GM19023 (cell line): ENCODE measurements around the gene IQSEC2.

Experiments
- ATAC-seq: cut with Tn5 transposase; IDR thresholded peaks from one replicate; pipeline ENCODE4 v1.9.1; 2021; ENCODE audit warnings: mild to moderate bottlenecking, moderate library complexity; ENCODE audit not compliant: unreplicated experiment

The IQSEC2 gene

DNA sequence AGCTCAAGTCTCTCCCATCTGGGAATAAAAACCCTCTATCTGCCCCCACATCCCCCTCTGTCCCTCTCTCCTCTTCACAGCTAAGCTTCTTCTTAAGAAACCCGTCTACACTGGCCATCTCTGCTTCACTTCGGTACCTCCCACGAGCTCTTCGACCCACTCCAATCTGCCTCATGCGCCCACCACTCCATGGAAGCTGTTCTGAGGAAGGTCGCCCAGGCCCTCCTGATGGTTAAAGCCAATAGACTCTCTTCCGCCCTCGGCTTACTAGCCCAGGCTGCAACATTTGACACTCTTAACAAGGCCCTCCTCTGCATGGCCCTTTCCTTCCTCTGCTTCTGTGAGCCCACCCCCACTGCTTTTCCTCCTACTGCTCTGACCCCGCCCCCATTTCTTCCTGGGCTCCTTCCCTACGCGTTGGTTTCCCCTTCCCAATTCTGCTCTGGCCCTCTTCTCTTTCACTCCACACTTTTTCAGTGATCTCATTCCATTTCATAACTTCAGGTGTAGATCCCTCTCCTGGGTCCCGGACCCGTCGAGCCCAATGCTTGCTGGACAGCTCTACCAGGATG, 11.8 kb downstream of the IQSEC2 start:
- ATAC-seq, result no peak

DNA sequence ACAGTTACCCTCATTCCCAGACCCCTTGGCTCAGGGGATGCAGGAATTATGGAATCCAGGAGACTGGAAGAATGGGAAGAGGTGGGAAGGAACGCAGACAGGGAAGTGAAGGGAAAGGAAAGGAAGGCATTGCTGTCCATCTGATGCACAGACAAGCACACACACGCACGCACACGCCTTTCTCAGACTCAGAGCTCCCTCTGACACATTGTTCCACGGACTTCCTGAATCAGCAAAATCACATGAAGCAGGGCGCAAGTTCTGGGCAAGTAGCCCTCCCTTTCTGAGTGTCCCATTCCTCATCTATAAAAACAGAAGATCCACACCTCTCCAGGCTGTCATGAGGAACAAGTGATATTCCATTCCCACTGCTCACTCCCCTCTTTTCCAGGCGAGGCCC, 13.2 kb downstream of the IQSEC2 start:
- ATAC-seq, result no peak

DNA sequence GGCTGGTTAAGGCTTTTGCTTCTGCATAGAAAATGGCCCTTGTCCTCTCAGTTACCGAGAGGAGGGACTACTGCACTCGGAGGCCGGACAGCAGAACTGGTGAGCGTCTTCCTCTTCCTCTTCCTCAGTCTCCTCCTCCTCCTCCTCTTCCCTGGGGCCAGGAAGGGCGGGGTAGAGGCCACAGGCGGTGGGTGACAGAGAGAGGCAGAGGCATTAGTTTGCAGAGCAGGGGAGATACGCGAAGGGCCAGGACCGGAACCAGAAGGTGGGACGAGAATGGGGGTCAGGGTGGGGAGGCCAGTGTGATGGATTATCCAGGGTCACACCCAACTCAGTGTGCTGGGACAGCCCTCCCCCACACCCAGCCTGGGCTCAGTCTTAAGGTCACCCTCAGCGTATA, 14.5 kb downstream of the IQSEC2 start:
- no peak for ATAC-seq

DNA sequence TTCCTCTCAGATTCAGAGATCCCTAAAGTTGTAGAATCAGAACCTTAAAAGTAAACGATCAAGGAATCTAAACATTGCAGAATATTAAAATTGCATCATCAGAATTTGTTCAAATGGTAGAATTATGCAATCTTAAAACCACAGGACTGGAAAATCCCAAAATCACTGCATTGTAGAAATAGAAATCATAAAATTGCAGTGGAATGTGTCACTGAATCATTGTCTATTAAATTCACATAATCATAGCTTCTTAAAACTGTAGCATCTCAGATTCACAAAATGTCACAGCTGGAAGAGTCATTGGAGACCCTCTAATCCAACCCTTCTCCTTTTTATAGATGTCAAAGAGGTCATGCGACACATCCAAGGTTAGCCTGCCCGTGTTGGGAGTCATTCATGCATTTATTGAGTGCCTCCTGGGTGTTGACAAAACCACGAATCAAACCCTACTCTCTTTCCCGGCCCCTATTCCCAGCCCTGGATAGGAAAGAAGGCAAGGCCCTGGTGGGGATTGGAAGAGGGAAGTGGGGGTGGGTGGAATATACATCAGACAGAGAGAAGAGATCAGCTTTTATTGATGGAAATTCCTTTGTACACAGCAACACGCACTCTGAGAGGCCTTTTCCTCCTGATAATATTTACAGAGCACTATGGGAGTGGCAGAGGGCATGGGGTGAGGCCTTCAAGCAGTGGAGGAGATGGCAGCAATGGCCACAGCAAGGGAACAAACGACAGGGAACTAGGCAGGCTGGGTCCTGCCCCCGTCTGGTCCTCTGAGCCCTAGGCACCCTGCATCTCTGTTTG, 15.4 kb downstream of the IQSEC2 start:
- ATAC-seq, result no peak

GRCh38 chrX:53263597-53264094, 17.7 kb downstream of the IQSEC2 start:
- ATAC-seq, result no peak

DNA sequence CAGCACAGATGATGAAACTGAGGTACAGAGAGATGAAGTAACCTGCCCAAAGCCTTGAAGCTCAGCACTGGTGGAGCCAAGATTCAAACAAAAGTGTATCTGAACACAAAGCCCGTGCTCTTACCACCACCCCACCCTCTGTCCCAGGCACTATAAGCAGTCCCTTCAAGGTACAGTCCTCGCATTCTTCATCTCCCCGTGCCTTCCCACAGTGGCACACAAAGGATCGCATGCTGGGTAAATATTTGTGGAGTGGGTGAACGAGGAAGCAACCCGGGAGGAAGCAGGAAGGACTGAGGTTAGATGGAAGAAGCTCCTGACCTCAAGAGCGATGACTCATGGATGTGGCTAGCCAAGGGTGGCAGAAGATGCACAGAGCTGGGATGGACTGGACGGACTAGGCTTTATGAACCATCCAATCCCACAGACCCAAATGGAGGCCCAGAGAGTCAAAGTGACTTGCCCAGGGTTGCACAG, 18.4 kb downstream of the IQSEC2 start:
- no peak for ATAC-seq

GRCh38 chrX:53262189-53262917, 19.0 kb downstream of the IQSEC2 start:
- no peak for ATAC-seq

DNA sequence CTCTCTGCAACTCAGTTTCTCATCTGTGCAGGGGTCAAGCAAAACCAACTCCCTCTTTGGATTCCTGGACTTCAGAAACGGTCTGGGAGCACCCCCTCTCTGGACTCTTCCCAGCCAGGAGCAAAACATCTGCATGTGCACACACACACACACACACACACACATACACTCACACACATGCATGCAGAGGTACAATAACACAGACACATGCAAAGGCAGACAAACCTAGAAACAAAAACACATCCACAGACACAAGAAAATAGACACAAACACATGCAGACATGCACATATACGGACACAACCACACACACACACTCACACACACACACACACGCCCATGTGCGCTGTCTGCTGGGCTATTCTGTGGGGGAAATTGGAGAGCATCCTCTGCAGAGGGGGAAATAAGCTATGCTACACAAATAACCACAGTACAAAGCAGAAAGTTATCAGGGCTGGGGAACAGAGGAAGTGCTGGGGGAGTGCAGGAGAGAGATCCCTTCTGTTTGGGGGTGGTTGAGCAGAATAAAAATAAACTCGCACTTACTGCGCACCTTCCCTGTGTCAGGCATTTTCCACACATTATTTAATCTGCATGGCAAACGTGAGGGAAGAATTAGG, 19.9 kb downstream of the IQSEC2 start:
- ATAC-seq, result no peak

DNA sequence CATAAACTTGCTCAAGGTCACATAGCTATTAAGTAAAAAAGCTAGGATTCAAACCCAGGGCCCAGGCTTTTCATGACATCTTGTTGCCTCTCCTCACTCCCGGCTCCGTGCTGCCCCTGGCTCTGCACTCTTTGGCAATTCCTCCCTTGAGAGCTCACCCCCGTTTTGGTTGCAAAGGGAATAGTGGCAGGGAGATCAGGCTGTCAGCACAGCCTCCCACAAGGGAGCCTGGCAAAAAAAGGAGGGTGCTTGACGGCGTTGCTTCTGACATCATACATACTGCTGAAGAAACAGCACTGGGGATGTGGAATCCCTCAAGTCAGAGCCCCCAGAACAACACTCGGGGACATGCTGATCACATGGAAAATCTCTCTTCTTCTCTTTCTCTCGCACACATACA, 20.5 kb downstream of the IQSEC2 start:
- no peak for ATAC-seq

- no peak for ATAC-seq
Measured at GRCh38 chrX:53257670-53258423, 23.5 kb downstream of the IQSEC2 start.

DNA sequence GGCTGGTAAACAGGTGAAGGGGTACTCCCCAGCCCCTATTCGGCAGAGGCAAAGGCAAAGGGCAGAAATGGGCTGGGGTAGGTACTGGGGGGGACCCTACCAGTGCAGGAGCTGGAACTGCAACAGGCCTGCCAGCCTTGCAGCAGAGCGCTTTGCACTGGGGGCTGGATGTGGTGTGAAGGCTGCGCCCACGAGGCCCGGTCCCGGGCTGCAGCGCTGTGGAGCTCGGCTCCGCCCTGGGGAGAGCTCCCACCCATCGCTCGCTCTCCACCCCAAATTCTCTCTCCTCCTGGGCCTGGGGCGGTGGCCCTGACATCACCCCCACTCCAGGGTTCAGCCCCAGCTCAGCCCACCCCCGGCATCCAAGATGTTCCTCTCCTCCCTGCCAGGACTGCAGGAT, 24.2 kb downstream of the IQSEC2 start:
- no peak for ATAC-seq

DNA sequence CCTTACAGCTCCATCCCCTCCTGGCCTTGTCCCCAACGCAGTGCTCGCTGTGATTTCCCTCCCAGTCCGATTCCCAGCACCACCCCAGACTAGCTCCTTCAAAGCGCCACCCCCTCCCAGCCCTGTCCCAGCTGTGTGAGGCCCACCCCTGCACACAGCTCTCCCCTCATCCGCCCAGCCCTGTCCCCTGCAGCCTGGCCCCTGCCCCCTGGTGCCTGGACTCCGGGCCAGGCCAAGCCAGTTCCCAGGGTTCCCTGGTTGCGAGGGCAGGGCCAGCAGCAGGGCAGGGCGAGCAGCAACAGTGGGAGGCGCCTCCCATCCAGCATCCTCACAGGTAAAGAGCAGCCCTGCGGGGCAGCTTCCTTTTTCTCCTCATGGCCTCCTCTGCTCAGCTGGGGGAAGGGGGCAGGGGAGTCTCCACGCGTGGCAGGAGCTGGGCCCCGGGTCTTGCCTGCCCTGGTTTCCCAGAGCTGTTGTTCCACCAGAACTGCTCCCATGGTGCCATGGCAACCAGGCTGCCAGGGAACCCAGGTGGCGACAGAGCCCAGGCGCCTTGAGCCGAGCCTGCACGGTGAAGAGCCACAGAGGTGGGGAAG, 24.8 kb downstream of the IQSEC2 start:
- ATAC-seq, result no peak

GRCh38 chrX:53255738-53256191, 25.6 kb downstream of the IQSEC2 start:
- no peak for ATAC-seq

GRCh38 chrX:53254570-53255461, 26.6 kb downstream of the IQSEC2 start:
- no peak for ATAC-seq

- ATAC-seq, result no peak
Measured at GRCh38 chrX:53253293-53254020, 27.9 kb downstream of the IQSEC2 start.

GRCh38 chrX:53251307-53251706, 30.1 kb downstream of the IQSEC2 start:
- no peak for ATAC-seq

DNA sequence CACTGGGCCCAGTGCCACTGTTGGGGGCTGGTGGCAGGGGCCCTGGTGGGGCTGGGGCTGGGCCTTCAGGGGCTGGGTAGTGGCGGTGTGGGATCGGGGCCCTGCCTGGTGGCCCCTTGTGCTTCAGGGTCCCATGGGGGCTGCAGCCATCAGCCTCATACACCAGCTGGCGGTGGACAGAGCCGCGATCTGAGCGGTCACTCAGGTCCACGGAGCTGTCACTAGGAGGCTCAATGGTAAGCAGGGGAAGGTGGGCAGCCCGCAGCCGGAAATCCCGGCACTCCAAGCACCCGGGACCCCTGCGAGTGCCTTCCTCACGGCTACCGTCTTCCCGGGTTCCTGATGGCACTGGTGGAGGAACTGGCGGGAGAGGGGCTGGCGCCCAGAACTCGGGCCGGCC, 30.8 kb downstream of the IQSEC2 start:
- ATAC-seq, result no peak

- ATAC-seq, result no peak
Measured at GRCh38 chrX:53249408-53250042, 31.9 kb downstream of the IQSEC2 start.
